ENCODE data around the gene CD47.

- TF ChIP-seq, protein P1, sequence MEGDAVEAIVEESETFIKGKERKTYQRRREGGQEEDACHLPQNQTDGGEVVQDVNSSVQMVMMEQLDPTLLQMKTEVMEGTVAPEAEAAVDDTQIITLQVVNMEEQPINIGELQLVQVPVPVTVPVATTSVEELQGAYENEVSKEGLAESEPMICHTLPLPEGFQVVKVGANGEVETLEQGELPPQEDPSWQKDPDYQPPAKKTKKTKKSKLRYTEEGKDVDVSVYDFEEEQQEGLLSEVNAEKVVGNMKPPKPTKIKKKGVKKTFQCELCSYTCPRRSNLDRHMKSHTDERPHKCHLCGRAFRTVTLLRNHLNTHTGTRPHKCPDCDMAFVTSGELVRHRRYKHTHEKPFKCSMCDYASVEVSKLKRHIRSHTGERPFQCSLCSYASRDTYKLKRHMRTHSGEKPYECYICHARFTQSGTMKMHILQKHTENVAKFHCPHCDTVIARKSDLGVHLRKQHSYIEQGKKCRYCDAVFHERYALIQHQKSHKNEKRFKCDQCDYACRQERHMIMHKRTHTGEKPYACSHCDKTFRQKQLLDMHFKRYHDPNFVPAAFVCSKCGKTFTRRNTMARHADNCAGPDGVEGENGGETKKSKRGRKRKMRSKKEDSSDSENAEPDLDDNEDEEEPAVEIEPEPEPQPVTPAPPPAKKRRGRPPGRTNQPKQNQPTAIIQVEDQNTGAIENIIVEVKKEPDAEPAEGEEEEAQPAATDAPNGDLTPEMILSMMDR (conservative IDR thresholded peaks at IDR 0.05; ENCODE audit: low read length), result no peak
- no peak for TF ChIP-seq EZH2phosphoT487 (IDR thresholded peaks at IDR 0.05; ENCODE audit: borderline replicate concordance)
Observed at GRCh38 chr3:108006077-108006771, 84.6 kb downstream of the CD47 start.

All from Loucy (cell line).